ENCODE results near the gene THADA. TPM values are rescaled to one million over a fixed set of nuclear protein-coding genes. Genes with fewer than 3 reads are reported as not detected.

THADA gene
- total and polyA plus RNA-seq, 2 donors (not counting 3 experiments of a cell fraction or from before 2014, with no cell fraction given) = 22.6 to 25.3 TPM

- H3K27ac ChIP-seq (ENCODE audit: insufficient read depth, low read depth, low read length) = no peak overlapping the region
- H3K9me3 ChIP-seq (replicated peaks; ENCODE audit: control insufficient read depth, insufficient read depth, low read length) = no peaks in the 10 kb centered on the region
- no peaks in the 10 kb centered on the region for H3K27me3 ChIP-seq (ENCODE audit: control insufficient read depth in 2 of 2, insufficient read depth in 2 of 2, low read length in 2 of 2)
- intact Hi-C loops (cut with micrococcal nuclease) (no loop called here), dilution Hi-C loops (cut with MboI; ENCODE audit: extremely low pct_ligation_motif_present, low sequenced_read_pairs) (no loop called here)
- H4K20me1 ChIP-seq (replicated peaks; ENCODE audit: control insufficient read depth, extremely low read depth, insufficient read depth, low read length) = no peaks in the 10 kb centered on the region
- no peak for DNase-seq (ENCODE audit: low read depth, low spot score)
- H3K9ac ChIP-seq (replicated peaks; ENCODE audit: extremely low read depth, insufficient read depth, low read length) = no peak overlapping the region
- no peak for TF ChIP-seq JUN (IDR thresholded peaks at IDR 0.05; ENCODE audit: borderline replicate concordance, insufficient read depth, insufficient read length, low read depth)
- no peak for TF ChIP-seq GATA2 (IDR thresholded peaks at IDR 0.05; ENCODE audit: insufficient read depth, insufficient read length, low read depth, low read length)
- no peak for TF ChIP-seq FOS (IDR thresholded peaks at IDR 0.05; ENCODE audit: borderline replicate concordance, insufficient read depth, low read length)
- no peak for TF ChIP-seq EZH2 (IDR thresholded peaks at IDR 0.05; ENCODE audit: borderline replicate concordance, low read depth, low read length, severe bottlenecking)
- TF ChIP-seq POLR2AphosphoS5 (IDR thresholded peaks at IDR 0.05; ENCODE audit: insufficient read depth, low read depth, low read length) = no peak
- BruUV-seq (replicated peaks) = no TSS peak
- no peaks in the 10 kb centered on the region for H3K4me1 ChIP-seq (ENCODE audit: control insufficient read depth, extremely low read depth, insufficient read depth, low read length)
- FAIRE-seq = no peak
- ChIA-PET POLR2A (no interaction called here), CTCF (no interaction called here)
- no peak overlapping the region for H3K4me3 ChIP-seq (replicated peaks in 1 of 3; ENCODE audit: insufficient read depth in 1 of 3, low read depth in 1 of 3, low read length in 3 of 3)
- no peak overlapping the region for H3K4me2 ChIP-seq (ENCODE audit: insufficient read depth, low read length)
- H2AFZ ChIP-seq (ENCODE audit: low read depth, low read length) = no peak overlapping the region
- H3K79me2 ChIP-seq (ENCODE audit: control insufficient read depth, insufficient read depth, low read length) = no peaks in the 10 kb centered on the region
- H3K9me1 ChIP-seq (replicated peaks; ENCODE audit: control insufficient read depth, extremely low read depth, insufficient read depth, low read length) = no peaks in the 10 kb centered on the region
- H3K36me3 ChIP-seq (ENCODE audit: control insufficient read depth in 2 of 2, extremely low read depth in 1 of 2, insufficient read depth in 2 of 2, low read length in 2 of 2) = no peaks in the 10 kb centered on the region
Observed at GRCh38 chr2:43508209-43508608, 87.6 kb downstream of the THADA start.

- no peak for FAIRE-seq
- Histone ChIP-seq H3K4me3 (replicated peaks in 1 of 3; ENCODE audit: insufficient read depth in 1 of 3, low read depth in 1 of 3, low read length in 3 of 3) (no peak overlapping the region), H3K4me2 (ENCODE audit: insufficient read depth, low read length) (no peak overlapping the region), H3K9ac (replicated peaks; ENCODE audit: extremely low read depth, insufficient read depth, low read length) (no peak overlapping the region), H3K4me1 (ENCODE audit: control insufficient read depth, extremely low read depth, insufficient read depth, low read length) (no peaks in the 10 kb centered on the region), H3K79me2 (ENCODE audit: control insufficient read depth, insufficient read depth, low read length) (no peaks in the 10 kb centered on the region), H2AFZ (ENCODE audit: low read depth, low read length) (no peak overlapping the region), H4K20me1 (replicated peaks; ENCODE audit: control insufficient read depth, extremely low read depth, insufficient read depth, low read length) (no peaks in the 10 kb centered on the region), H3K9me1 (replicated peaks; ENCODE audit: control insufficient read depth, extremely low read depth, insufficient read depth, low read length) (no peaks in the 10 kb centered on the region), H3K36me3 (ENCODE audit: control insufficient read depth in 2 of 2, extremely low read depth in 1 of 2, insufficient read depth in 2 of 2, low read length in 2 of 2) (no peaks in the 10 kb centered on the region), H3K27me3 (ENCODE audit: control insufficient read depth in 2 of 2, insufficient read depth in 2 of 2, low read length in 2 of 2) (no peaks in the 10 kb centered on the region), H3K9me3 (replicated peaks; ENCODE audit: control insufficient read depth, insufficient read depth, low read length) (no peaks in the 10 kb centered on the region), H3K27ac (ENCODE audit: insufficient read depth, low read depth, low read length) (no peak overlapping the region)
- DNase-seq (ENCODE audit: low read depth, low spot score) = no peak
- dilution Hi-C loops (cut with MboI; ENCODE audit: extremely low pct_ligation_motif_present, low sequenced_read_pairs) (no loop called here), intact Hi-C loops (cut with micrococcal nuclease) (no loop called here)
- no TSS peak for BruUV-seq (replicated peaks)
- POLR2A ChIA-PET = interaction anchor here (0.8 kb wide), 1 partner anchor 281 kb away, joined by 3 read pairs; the partner anchor contains the start of gene ZFP36L2
- CTCF ChIA-PET = no interaction called here
- TF ChIP-seq FOS (IDR thresholded peaks at IDR 0.05; ENCODE audit: borderline replicate concordance, insufficient read depth, low read length) (no peak), POLR2A (IDR thresholded peaks at IDR 0.05; ENCODE audit: low read depth, low read length) (no peak), MYC (IDR thresholded peaks at IDR 0.05; ENCODE audit: low read depth, low read length) (no peak), GATA2 (IDR thresholded peaks at IDR 0.05; ENCODE audit: insufficient read depth, insufficient read length, low read depth, low read length) (no peak), POLR2AphosphoS5 (IDR thresholded peaks at IDR 0.05; ENCODE audit: insufficient read depth, low read depth, low read length) (no peak), JUN (IDR thresholded peaks at IDR 0.05; ENCODE audit: borderline replicate concordance, insufficient read depth, insufficient read length, low read depth) (no peak), MAX (IDR thresholded peaks at IDR 0.05; ENCODE audit: insufficient read depth, insufficient read length) (no peak), CTCF (IDR thresholded peaks at IDR 0.05; ENCODE audit: extremely low read depth in 1 of 2, insufficient read depth in 1 of 2, low read depth in 1 of 2, low read length in 2 of 2) (no peak)
Observed at GRCh38 chr2:43507137-43507536, 88.7 kb downstream of the THADA start.

Data from endothelial cell of umbilical vein (primary cell).